ENCODE data around the gene LARP1B.
A peak's percentile ranks its signal among the peaks of the same experiment; 100 is the strongest.
"Not testable (repeated sequence)": the region's sequence is repeated elsewhere in the genome, so short reads cannot be mapped to it uniquely, and the experiment has no call there.

LARP1B gene

GRCh38 chr4:128060699-128061565 lies at the start of gene LARP1B:
Gene LARP1B (plus strand): TSS chr4:128061312. CDS start chr4:128074952, 13,640 bp downstream.
- DNase-seq (ENCODE audit: low spot score): peak; percentile 82

- DNase-seq (ENCODE audit: low spot score): no peak
Measured at GRCh38 chr4:128025319-128025718, 35.8 kb upstream of the LARP1B start.

DNA sequence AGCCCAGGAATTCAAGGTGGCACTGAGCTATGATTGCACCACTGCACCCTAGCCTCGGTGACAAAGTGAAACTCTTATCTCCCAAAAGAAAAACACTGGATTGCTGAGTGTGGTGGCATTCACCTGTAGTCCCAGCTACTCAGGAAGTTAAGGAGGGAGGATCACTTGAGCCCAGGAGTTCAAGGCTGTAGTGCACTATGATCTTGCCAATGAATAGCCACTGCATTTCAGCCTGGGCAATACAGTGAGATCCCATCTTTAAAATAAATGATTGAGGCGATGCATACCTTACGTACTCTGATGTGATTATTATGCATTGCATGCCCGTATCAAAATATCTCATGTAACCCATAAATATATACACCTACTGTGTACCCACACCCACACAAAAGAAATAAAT lies 31.2 kb upstream of the LARP1B start:
- no peak for DNase-seq (ENCODE audit: low spot score)

- no peak for DNase-seq (ENCODE audit: low spot score)
Measured at GRCh38 chr4:128031756-128032384, 29.2 kb upstream of the LARP1B start.

DNA sequence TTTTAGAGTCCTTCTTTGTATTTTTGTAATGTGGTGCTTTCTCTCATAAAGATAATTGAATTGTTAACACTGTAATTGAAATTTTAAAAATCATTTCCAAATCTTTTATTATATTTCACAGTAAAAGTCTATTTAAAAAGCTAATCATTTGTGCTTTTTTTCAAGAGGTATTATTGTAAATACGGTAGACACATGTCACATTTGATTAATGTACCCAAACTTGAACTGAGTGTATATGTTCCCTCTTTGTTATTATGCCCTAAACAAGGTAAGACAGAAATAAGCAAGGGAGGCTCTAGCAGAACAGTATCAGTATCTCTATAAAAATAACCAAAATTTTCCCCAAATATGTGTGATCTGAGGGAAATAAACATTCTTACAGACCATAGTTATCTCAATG lies 21.5 kb upstream of the LARP1B start:
- DNase-seq (ENCODE audit: low spot score): no peak

DNA sequence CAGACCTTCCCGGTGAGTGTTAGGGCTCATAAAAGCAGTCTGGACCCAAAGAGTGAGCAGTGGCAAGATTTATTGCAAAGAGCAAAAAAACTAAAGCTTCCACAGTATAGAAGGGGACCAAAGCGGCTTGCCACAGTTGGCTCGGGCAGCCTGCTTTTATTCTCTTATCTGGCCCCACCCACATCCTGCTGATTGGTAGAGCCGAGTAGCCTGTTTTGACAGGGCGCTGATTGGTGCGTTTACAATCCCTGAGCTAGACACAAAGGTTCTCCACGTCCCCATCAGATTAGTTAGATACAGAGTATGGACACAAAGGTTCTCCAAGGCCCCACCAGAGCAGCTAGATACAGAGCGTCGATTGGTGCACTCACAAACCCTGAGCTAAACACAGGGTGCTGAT lies 14.1 kb upstream of the LARP1B start:
- not testable (repeated sequence) for DNase-seq (ENCODE audit: low spot score)

DNA sequence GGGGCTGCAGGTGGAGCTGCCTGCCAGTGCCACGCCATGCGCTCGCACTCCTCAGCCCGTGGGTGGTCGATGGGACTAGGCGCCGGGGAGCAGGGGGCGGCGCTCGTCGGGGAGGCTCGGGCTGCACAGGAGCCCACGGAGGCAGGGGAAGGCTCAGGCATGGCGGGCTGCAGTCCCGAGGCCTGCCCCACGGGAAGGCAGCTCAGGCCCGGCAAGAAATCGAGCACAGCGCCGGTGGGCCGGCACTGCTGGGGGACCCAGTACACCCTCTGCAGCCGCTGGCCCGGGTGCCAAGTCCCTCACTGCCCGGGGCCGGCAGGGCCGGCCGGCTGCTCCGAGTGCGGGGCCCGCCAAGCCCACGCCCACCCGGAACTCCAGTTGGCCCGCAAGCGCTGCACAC lies 13.6 kb upstream of the LARP1B start:
- not testable (repeated sequence) for DNase-seq (ENCODE audit: low spot score)

GRCh38 chr4:128051229-128051628 lies 9.9 kb upstream of the LARP1B start:
- DNase-seq (ENCODE audit: low spot score): not testable (repeated sequence)

DNA sequence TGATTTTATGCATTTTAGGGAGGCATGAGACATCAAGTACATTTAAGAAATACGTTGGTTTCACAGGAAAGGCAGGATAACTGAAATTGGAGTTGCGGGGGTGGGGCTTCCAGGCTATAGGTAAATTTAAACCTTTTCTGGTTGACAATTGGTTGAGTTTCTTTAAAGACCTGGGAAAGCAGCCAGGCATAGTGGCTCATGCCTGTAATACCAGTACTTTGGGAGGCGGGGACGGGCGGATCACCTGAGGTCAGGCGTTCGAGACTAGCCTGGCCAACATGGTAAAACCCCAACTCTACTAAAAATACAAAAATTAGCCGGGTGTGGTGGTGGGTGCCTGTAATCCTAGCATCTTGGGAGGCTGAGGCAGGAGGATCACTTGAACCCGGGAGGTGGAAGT lies 6.2 kb upstream of the LARP1B start:
- not testable (repeated sequence) for DNase-seq (ENCODE audit: low spot score)

DNA sequence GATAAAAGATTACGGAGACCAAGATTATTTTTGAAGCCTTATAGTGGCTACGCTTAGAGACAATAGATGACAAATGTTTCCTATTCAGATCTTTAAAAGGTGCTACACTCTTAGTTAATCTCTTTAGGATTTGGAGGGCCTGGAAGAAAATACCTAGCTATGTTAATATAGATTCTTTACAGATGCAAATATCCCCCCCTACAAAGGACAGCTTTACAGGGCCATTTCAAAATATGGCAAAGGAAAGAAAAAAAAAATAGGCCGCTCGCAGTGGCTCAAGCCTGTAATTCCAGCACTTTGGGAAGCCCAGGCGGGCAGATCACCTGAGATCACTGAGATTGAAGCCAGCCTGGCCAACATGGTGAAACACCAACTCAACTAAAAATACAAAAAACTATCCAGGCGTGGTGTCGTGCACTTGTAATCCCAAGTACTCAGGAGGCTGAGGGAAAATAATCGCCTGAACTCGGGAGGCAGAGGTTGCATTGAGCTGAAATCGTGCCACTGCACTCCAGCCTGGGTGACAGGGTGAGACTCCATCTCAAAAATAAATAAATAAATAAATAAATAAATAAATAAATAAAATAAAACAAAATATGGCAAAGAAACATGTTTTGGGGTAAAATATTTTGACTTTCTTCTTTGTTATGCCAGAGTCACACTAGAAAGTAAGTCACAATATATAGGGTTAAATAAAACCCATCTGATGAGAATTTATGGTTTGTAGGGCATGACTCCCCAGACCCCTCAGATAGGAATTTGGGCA lies 5.5 kb upstream of the LARP1B start:
- not testable (repeated sequence) for DNase-seq (ENCODE audit: low spot score)

DNA sequence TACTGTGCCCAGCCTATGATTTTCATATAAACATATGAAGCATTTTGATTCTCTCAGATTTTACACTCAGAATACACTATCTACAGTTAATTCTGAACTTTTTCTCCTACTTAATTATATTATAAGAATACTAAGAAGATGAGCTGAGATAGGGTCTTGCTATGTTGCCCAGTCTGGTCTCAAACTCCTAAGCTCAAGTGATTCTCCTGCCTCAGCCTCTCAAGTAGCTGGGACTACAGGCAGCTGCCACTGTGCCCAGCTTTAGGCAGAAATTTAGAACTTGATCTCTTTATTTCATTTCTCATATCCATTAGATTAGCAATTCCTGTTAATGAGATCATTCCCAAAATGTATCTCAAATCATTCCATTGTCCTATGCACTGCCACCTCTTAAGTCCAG lies 4.7 kb upstream of the LARP1B start:
- DNase-seq (ENCODE audit: low spot score): no peak

GRCh38 chr4:128060121-128060698 lies 902 bp upstream of the LARP1B start:
- no peak for DNase-seq (ENCODE audit: low spot score)

- DNase-seq (ENCODE audit: low spot score): peak; percentile 32
Measured at GRCh38 chr4:128061566-128062536, 739 bp downstream of the LARP1B start.

GRCh38 chr4:128066453-128066820 lies 5.3 kb downstream of the LARP1B start:
- DNase-seq (ENCODE audit: low spot score): not testable (repeated sequence)

DNA sequence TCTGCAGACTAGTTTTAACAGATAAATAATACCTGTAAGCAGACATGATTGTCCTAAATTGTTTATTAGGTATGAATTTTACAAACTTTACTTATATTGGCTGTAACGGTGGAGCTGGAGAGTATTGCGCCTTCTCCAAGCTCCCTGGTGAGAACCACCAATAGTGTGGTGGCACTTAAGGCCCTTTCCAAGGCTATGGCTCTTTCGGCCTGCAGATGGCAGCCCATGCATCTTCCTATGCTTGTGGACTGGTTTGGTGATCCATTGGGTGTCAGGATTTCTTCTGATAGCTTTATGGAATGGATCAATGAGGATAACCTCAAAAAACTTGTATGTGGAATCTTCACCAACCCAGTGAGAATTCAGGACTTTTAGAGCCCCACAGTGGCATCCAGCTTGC lies 7.8 kb downstream of the LARP1B start:
- DNase-seq (ENCODE audit: low spot score): no peak

- no peak for DNase-seq (ENCODE audit: low spot score)
Measured at GRCh38 chr4:128076464-128076863, 15.4 kb downstream of the LARP1B start.

- DNase-seq (ENCODE audit: low spot score): not testable (repeated sequence)
Measured at GRCh38 chr4:128095293-128095692, 34.2 kb downstream of the LARP1B start.

DNA sequence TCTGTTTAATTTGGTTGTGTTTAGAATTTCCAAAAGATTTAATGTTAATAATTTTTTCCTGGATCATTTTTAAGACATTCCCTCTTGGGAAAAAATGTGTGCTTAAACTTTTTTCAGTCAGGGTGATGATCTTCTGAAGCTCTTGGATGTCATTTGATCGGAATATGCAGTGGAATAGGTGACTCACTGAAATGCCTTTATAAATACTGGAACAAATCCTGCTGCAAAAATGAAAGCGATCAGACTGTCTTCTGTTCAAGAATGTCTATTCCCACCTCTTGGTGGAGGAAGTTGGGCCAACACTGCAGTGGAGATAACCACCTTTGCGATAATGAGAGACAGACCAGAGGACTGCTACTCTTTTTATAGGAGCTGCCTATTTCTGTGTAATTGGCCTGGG lies 46.7 kb downstream of the LARP1B start:
- DNase-seq (ENCODE audit: low spot score): no peak

DNA sequence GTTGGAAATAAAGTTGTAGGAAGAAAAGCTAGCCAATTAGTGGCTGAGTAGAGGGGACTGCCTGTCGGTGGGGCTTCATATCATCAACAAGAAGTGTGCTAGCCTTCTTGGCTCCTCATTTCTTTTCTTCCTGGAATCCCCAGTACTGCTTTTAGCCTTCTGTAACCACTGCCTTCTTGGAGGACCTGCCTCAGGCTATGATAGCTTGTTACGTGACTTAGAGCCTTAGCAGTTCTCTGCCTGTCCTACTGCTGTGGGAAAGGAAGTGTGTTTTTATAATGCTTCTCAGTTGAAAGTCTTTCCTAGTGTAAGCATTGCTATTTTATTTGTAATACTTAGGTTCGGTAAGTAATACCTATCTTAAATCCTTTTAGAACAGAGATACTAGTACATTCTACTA lies 61.9 kb downstream of the LARP1B start:
- DNase-seq (ENCODE audit: low spot score): no peak

DNA sequence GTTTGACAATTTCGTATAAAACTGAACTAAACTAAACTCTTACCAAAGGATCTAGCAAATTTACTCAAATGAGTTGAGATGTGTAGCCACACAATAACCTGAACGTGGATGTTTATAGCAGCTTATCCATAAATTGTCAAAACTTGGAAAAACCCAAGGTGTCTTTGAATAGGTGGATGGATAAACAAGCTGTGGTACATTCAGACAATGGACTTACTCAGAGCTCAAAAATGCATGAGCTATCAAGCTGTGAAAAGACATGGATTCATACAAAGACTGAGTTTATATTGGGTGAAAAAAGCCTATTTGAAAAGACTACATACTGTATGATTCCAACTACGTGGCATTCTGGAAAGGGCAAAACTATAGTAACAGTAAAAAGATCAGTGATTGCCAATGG lies 69.5 kb downstream of the LARP1B start:
- DNase-seq (ENCODE audit: low spot score): no peak

- DNase-seq (ENCODE audit: low spot score): no peak
Measured at GRCh38 chr4:128134925-128135324, 73.8 kb downstream of the LARP1B start.
